ENCODE measurements around the gene SORCS2. TPM values are rescaled to one million over a fixed set of nuclear protein-coding genes. Genes with fewer than 3 reads are reported as not detected.
A peak's percentile ranks its signal among the peaks of the same experiment; 100 is the strongest.

The SORCS2 gene
- polyA plus RNA-seq, 1 of the 3 experiments (the other 2 are of a cell fraction): 1.6 TPM

DNA sequence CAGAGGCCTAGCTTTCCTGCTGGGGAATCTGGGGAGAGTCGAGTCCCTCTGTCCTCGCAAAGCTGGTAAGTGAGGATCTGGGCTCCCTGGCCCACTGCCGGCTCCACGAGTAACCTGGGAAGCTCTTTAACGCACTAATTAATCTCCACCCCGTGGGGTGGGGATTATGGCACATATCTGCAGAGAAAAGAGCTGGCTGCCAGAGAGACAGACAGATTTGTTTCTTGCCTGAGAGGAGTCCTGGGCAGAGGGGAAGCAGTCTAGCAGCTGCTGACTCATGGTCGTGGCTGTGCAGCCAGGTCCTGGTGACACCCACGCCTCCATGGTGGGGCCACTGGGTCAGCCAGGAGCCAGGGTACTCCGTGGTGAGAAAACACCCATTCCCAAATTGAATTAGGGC lies 14.0 kb downstream of the SORCS2 start:
- DNase-seq: no peak
- Histone ChIP-seq H3K9ac (peak overlapping the region; percentile 40; the same call in 1 of the 2 replicates), H3K27me3 (ENCODE audit: insufficient read depth) (no peaks in the 10 kb centered on the region), H3K36me3 (replicated peaks in 1 of 2; ENCODE audit: control insufficient read depth in 1 of 2, insufficient read depth in 2 of 2, low read length in 1 of 2) (no peaks in the 10 kb centered on the region), H3K27ac (ENCODE audit: low read depth in 2 of 2, low read length in 1 of 2) (peak overlapping the region; percentile 67 to 85), H2AFZ (ENCODE audit: low read depth) (peak overlapping the region; percentile 84; the same call in 1 of the 2 replicates), H3K79me2 (ENCODE audit: insufficient read depth) (no peaks in the 10 kb centered on the region), H3K9me2 (no peaks in the 10 kb centered on the region), H3K4me2 (peak overlapping the region; percentile 64), H3K9me3 (no peaks in the 10 kb centered on the region), H4K20me1 (ENCODE audit: insufficient read depth) (no peaks in the 10 kb centered on the region), H3K4me3 (ENCODE audit: low read depth in 2 of 2, low read length in 1 of 2) (no peak overlapping the region), H3F3A (replicated peaks; ENCODE audit: insufficient read depth) (peaks cover 30% of the 10 kb centered on the region), H3K4me1 (ENCODE audit: control insufficient read depth in 1 of 2, insufficient read depth in 2 of 2, low read depth in 1 of 2, low read length in 1 of 2) (peaks cover 19 to 37% of the 10 kb centered on the region in 2 experiments; a peak in 2 of 4 replicates)
- CTCF ChIA-PET: interaction anchor here (0.5 to 6.5 kb wide), 5 partner anchors 12 to 130 kb away, joined by 3 to 44 read pairs (median 5); partner anchors contain the start of gene SORCS2
- POLR2A ChIA-PET: no interaction called here
- WGBS (ENCODE audit: low lambda C conversion rate): 19% methylated on average over 3 of the region's 9 CpGs
- TF ChIP-seq, protein P1, sequence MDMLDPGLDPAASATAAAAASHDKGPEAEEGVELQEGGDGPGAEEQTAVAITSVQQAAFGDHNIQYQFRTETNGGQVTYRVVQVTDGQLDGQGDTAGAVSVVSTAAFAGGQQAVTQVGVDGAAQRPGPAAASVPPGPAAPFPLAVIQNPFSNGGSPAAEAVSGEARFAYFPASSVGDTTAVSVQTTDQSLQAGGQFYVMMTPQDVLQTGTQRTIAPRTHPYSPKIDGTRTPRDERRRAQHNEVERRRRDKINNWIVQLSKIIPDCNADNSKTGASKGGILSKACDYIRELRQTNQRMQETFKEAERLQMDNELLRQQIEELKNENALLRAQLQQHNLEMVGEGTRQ (IDR thresholded peaks at IDR 0.05; ENCODE audit: borderline replicate concordance, low read depth, low read length): no peak
- TF ChIP-seq JUND (IDR thresholded peaks at IDR 0.05): peak; percentile 46; the same call in 1 of the 2 replicates
- no peak for TF ChIP-seq RAD21 (IDR thresholded peaks at IDR 0.05; ENCODE audit: low read length)
- TF ChIP-seq, protein P2, sequence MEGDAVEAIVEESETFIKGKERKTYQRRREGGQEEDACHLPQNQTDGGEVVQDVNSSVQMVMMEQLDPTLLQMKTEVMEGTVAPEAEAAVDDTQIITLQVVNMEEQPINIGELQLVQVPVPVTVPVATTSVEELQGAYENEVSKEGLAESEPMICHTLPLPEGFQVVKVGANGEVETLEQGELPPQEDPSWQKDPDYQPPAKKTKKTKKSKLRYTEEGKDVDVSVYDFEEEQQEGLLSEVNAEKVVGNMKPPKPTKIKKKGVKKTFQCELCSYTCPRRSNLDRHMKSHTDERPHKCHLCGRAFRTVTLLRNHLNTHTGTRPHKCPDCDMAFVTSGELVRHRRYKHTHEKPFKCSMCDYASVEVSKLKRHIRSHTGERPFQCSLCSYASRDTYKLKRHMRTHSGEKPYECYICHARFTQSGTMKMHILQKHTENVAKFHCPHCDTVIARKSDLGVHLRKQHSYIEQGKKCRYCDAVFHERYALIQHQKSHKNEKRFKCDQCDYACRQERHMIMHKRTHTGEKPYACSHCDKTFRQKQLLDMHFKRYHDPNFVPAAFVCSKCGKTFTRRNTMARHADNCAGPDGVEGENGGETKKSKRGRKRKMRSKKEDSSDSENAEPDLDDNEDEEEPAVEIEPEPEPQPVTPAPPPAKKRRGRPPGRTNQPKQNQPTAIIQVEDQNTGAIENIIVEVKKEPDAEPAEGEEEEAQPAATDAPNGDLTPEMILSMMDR (IDR thresholded peaks at IDR 0.05): no peak
- TF ChIP-seq SIN3A (IDR thresholded peaks at IDR 0.05; ENCODE audit: borderline replicate concordance, low read depth, low read length): no peak
- no peak for TF ChIP-seq NRF1 (IDR thresholded peaks at IDR 0.05; ENCODE audit: low read depth, low read length)
- TF ChIP-seq EP300 (IDR thresholded peaks at IDR 0.05; ENCODE audit: borderline replicate concordance in 1 of 2, low read depth in 1 of 2, low read length in 1 of 2): no peak
- no peak for TF ChIP-seq ELF1 (IDR thresholded peaks at IDR 0.05)
- TF ChIP-seq, protein P3, sequence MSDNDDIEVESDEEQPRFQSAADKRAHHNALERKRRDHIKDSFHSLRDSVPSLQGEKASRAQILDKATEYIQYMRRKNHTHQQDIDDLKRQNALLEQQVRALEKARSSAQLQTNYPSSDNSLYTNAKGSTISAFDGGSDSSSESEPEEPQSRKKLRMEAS (IDR thresholded peaks at IDR 0.05; ENCODE audit: low read depth): no peak
- no peak for TF ChIP-seq GATA2 (CRISPR knock-in tag; IDR thresholded peaks at IDR 0.05)
- TF ChIP-seq, protein P4, sequence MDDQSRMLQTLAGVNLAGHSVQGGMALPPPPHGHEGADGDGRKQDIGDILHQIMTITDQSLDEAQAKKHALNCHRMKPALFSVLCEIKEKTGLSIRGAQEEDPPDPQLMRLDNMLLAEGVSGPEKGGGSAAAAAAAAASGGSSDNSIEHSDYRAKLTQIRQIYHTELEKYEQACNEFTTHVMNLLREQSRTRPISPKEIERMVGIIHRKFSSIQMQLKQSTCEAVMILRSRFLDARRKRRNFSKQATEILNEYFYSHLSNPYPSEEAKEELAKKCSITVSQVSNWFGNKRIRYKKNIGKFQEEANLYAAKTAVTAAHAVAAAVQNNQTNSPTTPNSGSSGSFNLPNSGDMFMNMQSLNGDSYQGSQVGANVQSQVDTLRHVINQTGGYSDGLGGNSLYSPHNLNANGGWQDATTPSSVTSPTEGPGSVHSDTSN (IDR thresholded peaks at IDR 0.05): peak; percentile 29
- no peak for TF ChIP-seq POLR2AphosphoS5 (IDR thresholded peaks at IDR 0.05; ENCODE audit: low read depth, low read length)
- no peak for TF ChIP-seq MEF2A (IDR thresholded peaks at IDR 0.05; ENCODE audit: borderline replicate concordance, low read depth)
- TF ChIP-seq, protein P5, sequence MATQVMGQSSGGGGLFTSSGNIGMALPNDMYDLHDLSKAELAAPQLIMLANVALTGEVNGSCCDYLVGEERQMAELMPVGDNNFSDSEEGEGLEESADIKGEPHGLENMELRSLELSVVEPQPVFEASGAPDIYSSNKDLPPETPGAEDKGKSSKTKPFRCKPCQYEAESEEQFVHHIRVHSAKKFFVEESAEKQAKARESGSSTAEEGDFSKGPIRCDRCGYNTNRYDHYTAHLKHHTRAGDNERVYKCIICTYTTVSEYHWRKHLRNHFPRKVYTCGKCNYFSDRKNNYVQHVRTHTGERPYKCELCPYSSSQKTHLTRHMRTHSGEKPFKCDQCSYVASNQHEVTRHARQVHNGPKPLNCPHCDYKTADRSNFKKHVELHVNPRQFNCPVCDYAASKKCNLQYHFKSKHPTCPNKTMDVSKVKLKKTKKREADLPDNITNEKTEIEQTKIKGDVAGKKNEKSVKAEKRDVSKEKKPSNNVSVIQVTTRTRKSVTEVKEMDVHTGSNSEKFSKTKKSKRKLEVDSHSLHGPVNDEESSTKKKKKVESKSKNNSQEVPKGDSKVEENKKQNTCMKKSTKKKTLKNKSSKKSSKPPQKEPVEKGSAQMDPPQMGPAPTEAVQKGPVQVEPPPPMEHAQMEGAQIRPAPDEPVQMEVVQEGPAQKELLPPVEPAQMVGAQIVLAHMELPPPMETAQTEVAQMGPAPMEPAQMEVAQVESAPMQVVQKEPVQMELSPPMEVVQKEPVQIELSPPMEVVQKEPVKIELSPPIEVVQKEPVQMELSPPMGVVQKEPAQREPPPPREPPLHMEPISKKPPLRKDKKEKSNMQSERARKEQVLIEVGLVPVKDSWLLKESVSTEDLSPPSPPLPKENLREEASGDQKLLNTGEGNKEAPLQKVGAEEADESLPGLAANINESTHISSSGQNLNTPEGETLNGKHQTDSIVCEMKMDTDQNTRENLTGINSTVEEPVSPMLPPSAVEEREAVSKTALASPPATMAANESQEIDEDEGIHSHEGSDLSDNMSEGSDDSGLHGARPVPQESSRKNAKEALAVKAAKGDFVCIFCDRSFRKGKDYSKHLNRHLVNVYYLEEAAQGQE (IDR thresholded peaks at IDR 0.05; ENCODE audit: low read depth, low read length): no peak
- TF ChIP-seq, protein P6, sequence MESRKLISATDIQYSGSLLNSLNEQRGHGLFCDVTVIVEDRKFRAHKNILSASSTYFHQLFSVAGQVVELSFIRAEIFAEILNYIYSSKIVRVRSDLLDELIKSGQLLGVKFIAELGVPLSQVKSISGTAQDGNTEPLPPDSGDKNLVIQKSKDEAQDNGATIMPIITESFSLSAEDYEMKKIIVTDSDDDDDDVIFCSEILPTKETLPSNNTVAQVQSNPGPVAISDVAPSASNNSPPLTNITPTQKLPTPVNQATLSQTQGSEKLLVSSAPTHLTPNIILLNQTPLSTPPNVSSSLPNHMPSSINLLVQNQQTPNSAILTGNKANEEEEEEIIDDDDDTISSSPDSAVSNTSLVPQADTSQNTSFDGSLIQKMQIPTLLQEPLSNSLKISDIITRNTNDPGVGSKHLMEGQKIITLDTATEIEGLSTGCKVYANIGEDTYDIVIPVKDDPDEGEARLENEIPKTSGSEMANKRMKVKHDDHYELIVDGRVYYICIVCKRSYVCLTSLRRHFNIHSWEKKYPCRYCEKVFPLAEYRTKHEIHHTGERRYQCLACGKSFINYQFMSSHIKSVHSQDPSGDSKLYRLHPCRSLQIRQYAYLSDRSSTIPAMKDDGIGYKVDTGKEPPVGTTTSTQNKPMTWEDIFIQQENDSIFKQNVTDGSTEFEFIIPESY (IDR thresholded peaks at IDR 0.05; ENCODE audit: borderline replicate concordance, low read depth): no peak
- no peak for TF ChIP-seq RCOR1 (IDR thresholded peaks at IDR 0.05; ENCODE audit: low read length)
- TF ChIP-seq, protein P7, sequence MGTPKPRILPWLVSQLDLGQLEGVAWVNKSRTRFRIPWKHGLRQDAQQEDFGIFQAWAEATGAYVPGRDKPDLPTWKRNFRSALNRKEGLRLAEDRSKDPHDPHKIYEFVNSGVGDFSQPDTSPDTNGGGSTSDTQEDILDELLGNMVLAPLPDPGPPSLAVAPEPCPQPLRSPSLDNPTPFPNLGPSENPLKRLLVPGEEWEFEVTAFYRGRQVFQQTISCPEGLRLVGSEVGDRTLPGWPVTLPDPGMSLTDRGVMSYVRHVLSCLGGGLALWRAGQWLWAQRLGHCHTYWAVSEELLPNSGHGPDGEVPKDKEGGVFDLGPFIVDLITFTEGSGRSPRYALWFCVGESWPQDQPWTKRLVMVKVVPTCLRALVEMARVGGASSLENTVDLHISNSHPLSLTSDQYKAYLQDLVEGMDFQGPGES (IDR thresholded peaks at IDR 0.05; ENCODE audit: low read depth, low read length): no peak
- TF ChIP-seq NFIC (IDR thresholded peaks at IDR 0.05; ENCODE audit: borderline replicate concordance): peak; percentile 49
- TF ChIP-seq FOXJ3 (CRISPR knock-in tag; IDR thresholded peaks at IDR 0.05): no peak
- no peak for TF ChIP-seq RFX5 (IDR thresholded peaks at IDR 0.05; ENCODE audit: low read length)
- no peak for TF ChIP-seq SMC3 (IDR thresholded peaks at IDR 0.05; ENCODE audit: low read depth, low read length)
- peak; percentile 25; the same call in 1 of the 2 replicates for TF ChIP-seq RXRA (IDR thresholded peaks at IDR 0.05; ENCODE audit: borderline replicate concordance, low read depth)
- TF ChIP-seq FOSL2 (IDR thresholded peaks at IDR 0.05; ENCODE audit: borderline replicate concordance, low read depth): peak; percentile 50; the same call in 1 of the 2 replicates

All from SK-N-SH (cell line).